Measurements from ENCODE around the gene LGI2. TPM values are rescaled to one million over a fixed set of nuclear protein-coding genes. Genes with fewer than 3 reads are reported as not detected.

LGI2 gene
- total RNA-seq, 1 experiment from 2014 or later, result 1.4 TPM

DNA sequence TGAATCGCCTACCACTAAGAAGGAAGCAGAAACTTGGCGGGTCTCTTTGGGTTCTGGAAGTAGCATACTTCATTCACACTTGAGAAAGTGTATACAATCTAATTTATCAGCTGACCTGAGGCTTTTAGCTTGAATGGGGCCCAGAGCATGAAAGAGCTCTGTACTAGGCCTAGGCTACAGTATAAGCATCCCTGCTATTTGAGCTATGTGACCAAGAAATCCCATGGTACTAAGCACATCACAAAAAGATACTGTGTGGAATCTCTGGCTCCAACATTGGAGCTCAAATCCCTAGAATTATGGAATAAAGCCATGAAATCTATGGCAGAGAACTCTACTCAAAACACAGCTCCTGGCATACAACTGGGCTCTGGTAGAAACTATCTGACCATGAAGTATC, 74.0 kb downstream of the LGI2 start:
- no peak overlapping the region for H3T11ph ChIP-seq (ENCODE audit: low read length)
- no peak overlapping the region for H3K56ac ChIP-seq (ENCODE audit: insufficient read length, low read depth, low read length)
- no peak overlapping the region for H3K14ac ChIP-seq (ENCODE audit: insufficient read depth, low read length)
- no peak for DNase-seq
- no peak overlapping the region for H2BK15ac ChIP-seq (ENCODE audit: low read depth, low read length)
- H3K9me3 Mint-ChIP-seq, result peaks cover 3 to 5% of the 10 kb centered on the region in 2 experiments; a peak in 3 of 5 replicates
- peaks cover 6% of the 10 kb centered on the region; the same call in 1 of the 2 replicates for H3K4me1 ChIP-seq (ENCODE audit: insufficient read depth, low read length)
- no peak overlapping the region for H2BK20ac ChIP-seq (ENCODE audit: low read depth, low read length, poor library complexity, severe bottlenecking)
- H2BK120ac ChIP-seq (ENCODE audit: low read depth, low read length, poor library complexity, severe bottlenecking), result no peak overlapping the region
- no peak overlapping the region for H4K91ac ChIP-seq (ENCODE audit: insufficient read length, low read depth, low read length)
- H3K36me3 Mint-ChIP-seq (ENCODE audit: insufficient read depth in 1 of 3, low read depth in 3 of 3), result no peaks in the 10 kb centered on the region; a peak in 1 of 7 replicates
- no peaks in the 10 kb centered on the region for H3K79me2 ChIP-seq (ENCODE audit: insufficient read depth, low read length)
- H3K9ac ChIP-seq (ENCODE audit: extremely low read depth, insufficient read length, low read length), result no peak overlapping the region
- no peak overlapping the region for H3K23ac ChIP-seq (ENCODE audit: insufficient read length, low read depth, low read length)
- H3K4me3 Mint-ChIP-seq, result no peak overlapping the region
- no CpG with 5 or more reads among the region's 2 CpGs for WGBS (ENCODE audit: extremely low coverage, insufficient read length, low lambda C conversion rate)
- no peak overlapping the region for H3K4ac ChIP-seq (ENCODE audit: low read depth, low read length)
- H3K9me3 ChIP-seq (ENCODE audit: control insufficient read depth, low read depth, low read length), result no peaks in the 10 kb centered on the region
- H2AK5ac ChIP-seq (ENCODE audit: insufficient read length, low read length), result no peak overlapping the region
- H3K4me2 ChIP-seq (ENCODE audit: insufficient read depth, insufficient read length, low read length), result no peak overlapping the region
- H3K27ac Mint-ChIP-seq, result no peak overlapping the region
- TF ChIP-seq, protein P1, sequence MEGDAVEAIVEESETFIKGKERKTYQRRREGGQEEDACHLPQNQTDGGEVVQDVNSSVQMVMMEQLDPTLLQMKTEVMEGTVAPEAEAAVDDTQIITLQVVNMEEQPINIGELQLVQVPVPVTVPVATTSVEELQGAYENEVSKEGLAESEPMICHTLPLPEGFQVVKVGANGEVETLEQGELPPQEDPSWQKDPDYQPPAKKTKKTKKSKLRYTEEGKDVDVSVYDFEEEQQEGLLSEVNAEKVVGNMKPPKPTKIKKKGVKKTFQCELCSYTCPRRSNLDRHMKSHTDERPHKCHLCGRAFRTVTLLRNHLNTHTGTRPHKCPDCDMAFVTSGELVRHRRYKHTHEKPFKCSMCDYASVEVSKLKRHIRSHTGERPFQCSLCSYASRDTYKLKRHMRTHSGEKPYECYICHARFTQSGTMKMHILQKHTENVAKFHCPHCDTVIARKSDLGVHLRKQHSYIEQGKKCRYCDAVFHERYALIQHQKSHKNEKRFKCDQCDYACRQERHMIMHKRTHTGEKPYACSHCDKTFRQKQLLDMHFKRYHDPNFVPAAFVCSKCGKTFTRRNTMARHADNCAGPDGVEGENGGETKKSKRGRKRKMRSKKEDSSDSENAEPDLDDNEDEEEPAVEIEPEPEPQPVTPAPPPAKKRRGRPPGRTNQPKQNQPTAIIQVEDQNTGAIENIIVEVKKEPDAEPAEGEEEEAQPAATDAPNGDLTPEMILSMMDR (conservative IDR thresholded peaks at IDR 0.05), result no peak
- no peak overlapping the region for H2BK5ac ChIP-seq (ENCODE audit: insufficient read length, low read length)
- no peaks in the 10 kb centered on the region for H3K79me1 ChIP-seq (ENCODE audit: insufficient read depth, low read depth, low read length, poor library complexity, severe bottlenecking)
- no peak overlapping the region for H2BK12ac ChIP-seq (ENCODE audit: insufficient read length, low read depth, low read length)
- no peaks in the 10 kb centered on the region for H3K23me2 ChIP-seq (ENCODE audit: insufficient read length, low read depth, low read length, poor library complexity, severe bottlenecking)
- H3K18ac ChIP-seq (ENCODE audit: insufficient read length, low read depth, low read length), result no peak overlapping the region
- H3K27me3 ChIP-seq (ENCODE audit: insufficient read depth, low read length), result no peaks in the 10 kb centered on the region
- no peak overlapping the region for H4K5ac ChIP-seq (ENCODE audit: insufficient read length, low read depth, low read length)
- no peak overlapping the region for H2AFZ ChIP-seq (ENCODE audit: low read length)
- H4K20me1 ChIP-seq (ENCODE audit: control insufficient read depth, insufficient read depth, insufficient read length), result no peaks in the 10 kb centered on the region
- H3K27ac ChIP-seq (ENCODE audit: insufficient read length, low read depth, low read length), result no peak overlapping the region
- H3K4me1 Mint-ChIP-seq, result peaks cover 5 to 7% of the 10 kb centered on the region in 2 experiments; a peak in 3 of 4 replicates
- H4K8ac ChIP-seq (replicated peaks; ENCODE audit: insufficient read length, low read depth, low read length), result no peak overlapping the region
- peaks cover 2% of the 10 kb centered on the region for H3K27me3 Mint-ChIP-seq (ENCODE audit: low read depth)
